IPS DF 6.9 (cell line): ENCODE results near the gene SMCHD1.

Experiments used
- DNase-seq: peaks from one replicate; pipeline ENCODE4 v3.0.0-alpha.2; 2013; ENCODE audit warnings: low read depth, low spot score
- H3K27ac ChIP-seq: one replicate; pipeline ENCODE4 v1.5.1; 2013; ENCODE audit warnings: low read length, control low read depth
- H3K27me3 ChIP-seq: 2 replicates; pipeline ENCODE4 v1.6.1; 2013; ENCODE audit warnings: mild to moderate bottlenecking, low read length; ENCODE audit not compliant: control insufficient read depth, insufficient read depth
- H3K36me3 ChIP-seq: 2 replicates; pipeline ENCODE4 v1.6.1; 2013; ENCODE audit warnings: low read length; ENCODE audit not compliant: control insufficient read depth, insufficient read depth
- H3K4me1 ChIP-seq: 2 replicates; pipeline ENCODE4 v1.6.1; 2013; ENCODE audit warnings: low read length; ENCODE audit not compliant: control insufficient read depth, insufficient read depth
- H3K4me3 ChIP-seq: 2 replicates; pipeline ENCODE4 v1.5.1; 2013; ENCODE audit warnings: mild to moderate bottlenecking, low read length
- H3K9me3 ChIP-seq: 2 replicates; pipeline ENCODE4 v1.6.1; 2013; ENCODE audit warnings: low read length, inconsistent platforms; ENCODE audit not compliant: control insufficient read depth, insufficient read depth
- WGBS: extraction: QIAGEN DNeasy Blood & Tissue Kit; methylation state at CpG from one replicate; pipeline ENCODE4 v1.1.7; 2013; ENCODE audit warnings: mixed read lengths, missing lambda C conversion rate; ENCODE audit not compliant: insufficient read length, insufficient coverage; 5-methylcytosine and 5-hydroxymethylcytosine counted together

Gene SMCHD1

GRCh38 chr18:2758309-2758708 lies 102.8 kb downstream of the SMCHD1 start:
- Histone ChIP-seq H3K27ac (no peak overlapping the region), H3K9me3 (no peaks in the 10 kb centered on the region), H3K4me1 (no peaks in the 10 kb centered on the region), H3K4me3 (no peak overlapping the region), H3K27me3 (no peaks in the 10 kb centered on the region), H3K36me3 (no peaks in the 10 kb centered on the region)
- DNase-seq, result no peak
- WGBS, result no CpG with 5 or more reads among the region's 1 CpG

- no CpG with 5 or more reads among the region's 2 CpGs for WGBS
- Histone ChIP-seq H3K9me3 (no peaks in the 10 kb centered on the region), H3K4me3 (no peak overlapping the region), H3K4me1 (no peaks in the 10 kb centered on the region), H3K27me3 (no peaks in the 10 kb centered on the region), H3K36me3 (no peaks in the 10 kb centered on the region), H3K27ac (no peak overlapping the region)
- DNase-seq, result no peak
These were observed 119.1 kb downstream of the SMCHD1 start for GRCh38 chr18:2774669-2775068.

DNA sequence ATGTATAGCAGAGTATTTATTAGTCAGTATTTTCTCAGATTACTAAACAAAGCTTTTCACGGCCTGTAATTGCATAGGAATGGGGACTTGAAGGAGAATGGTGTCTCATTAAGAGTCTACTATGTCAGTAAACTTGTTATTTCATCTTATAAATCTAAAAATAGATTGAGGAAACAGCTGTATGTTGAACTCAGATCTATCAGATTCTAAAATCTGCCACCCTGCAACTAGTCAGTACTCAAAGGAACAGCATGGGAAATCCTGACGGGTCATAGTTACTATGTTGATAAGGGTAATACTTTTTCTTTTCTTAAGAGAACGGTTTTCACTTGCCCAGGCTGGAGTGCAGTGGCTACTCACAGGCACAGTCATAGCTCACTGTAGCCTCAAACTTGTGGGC lies 121.1 kb downstream of the SMCHD1 start:
- H3K27ac ChIP-seq, result no peak overlapping the region
- H3K36me3 ChIP-seq, result no peaks in the 10 kb centered on the region
- H3K4me1 ChIP-seq, result no peaks in the 10 kb centered on the region
- DNase-seq, result no peak
- H3K27me3 ChIP-seq, result no peaks in the 10 kb centered on the region
- no peaks in the 10 kb centered on the region for H3K9me3 ChIP-seq
- H3K4me3 ChIP-seq, result no peak overlapping the region
- no CpG with 5 or more reads among the region's 3 CpGs for WGBS

DNA sequence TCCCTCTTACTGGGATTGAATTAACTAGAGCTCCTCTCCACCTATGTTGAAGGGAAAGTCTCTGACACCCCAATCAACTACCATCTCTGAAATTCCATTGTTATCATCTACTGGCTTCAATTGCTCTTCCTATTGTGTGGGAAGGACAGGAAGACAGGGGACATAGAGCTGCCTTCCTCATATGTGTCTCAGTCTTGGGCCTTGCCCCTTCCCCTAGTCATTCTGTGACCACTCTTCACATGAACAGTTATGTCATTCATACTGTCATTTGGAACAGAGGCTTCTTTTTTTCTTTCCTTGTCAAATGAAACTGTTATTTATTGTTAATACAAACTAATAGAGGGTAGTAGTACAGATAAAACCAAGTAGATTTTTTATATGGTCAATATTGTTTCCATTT lies 121.7 kb downstream of the SMCHD1 start:
- H3K27ac ChIP-seq, result no peak overlapping the region
- no peaks in the 10 kb centered on the region for H3K9me3 ChIP-seq
- H3K4me1 ChIP-seq, result no peaks in the 10 kb centered on the region
- H3K4me3 ChIP-seq, result no peak overlapping the region
- H3K27me3 ChIP-seq, result no peaks in the 10 kb centered on the region
- no peaks in the 10 kb centered on the region for H3K36me3 ChIP-seq
- DNase-seq, result no peak

DNA sequence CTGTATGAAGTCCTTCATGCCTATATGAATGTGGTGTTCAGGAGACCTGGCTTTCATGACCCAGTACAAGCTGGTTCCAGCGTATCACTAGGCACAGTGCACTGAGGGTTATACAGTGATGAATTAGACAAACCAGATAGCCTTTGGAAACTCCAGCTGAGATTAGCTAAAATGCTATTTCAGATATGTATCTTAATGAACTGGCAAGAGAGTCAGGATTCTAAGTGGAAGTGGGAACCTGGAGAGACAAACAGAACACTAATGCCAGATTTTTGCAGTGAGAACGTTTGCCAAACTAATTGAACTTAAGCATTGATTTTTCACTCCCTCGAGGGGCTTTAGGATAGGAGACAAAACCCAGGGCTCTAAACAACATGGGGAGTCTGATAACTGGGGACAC lies 125.2 kb downstream of the SMCHD1 start:
- Histone ChIP-seq H3K27ac (no peak overlapping the region), H3K36me3 (no peaks in the 10 kb centered on the region), H3K4me3 (no peak overlapping the region), H3K4me1 (no peaks in the 10 kb centered on the region), H3K9me3 (no peaks in the 10 kb centered on the region), H3K27me3 (no peaks in the 10 kb centered on the region)
- WGBS, result no CpG with 5 or more reads among the region's 3 CpGs
- no peak for DNase-seq

GRCh38 chr18:2787225-2787624 lies 131.7 kb downstream of the SMCHD1 start:
- H3K27me3 ChIP-seq, result no peaks in the 10 kb centered on the region
- no peak overlapping the region for H3K4me3 ChIP-seq
- no peak overlapping the region for H3K27ac ChIP-seq
- H3K36me3 ChIP-seq, result no peaks in the 10 kb centered on the region; the same call in 1 of the 2 replicates
- H3K9me3 ChIP-seq, result no peaks in the 10 kb centered on the region
- H3K4me1 ChIP-seq, result no peaks in the 10 kb centered on the region
- DNase-seq, result no peak

DNA sequence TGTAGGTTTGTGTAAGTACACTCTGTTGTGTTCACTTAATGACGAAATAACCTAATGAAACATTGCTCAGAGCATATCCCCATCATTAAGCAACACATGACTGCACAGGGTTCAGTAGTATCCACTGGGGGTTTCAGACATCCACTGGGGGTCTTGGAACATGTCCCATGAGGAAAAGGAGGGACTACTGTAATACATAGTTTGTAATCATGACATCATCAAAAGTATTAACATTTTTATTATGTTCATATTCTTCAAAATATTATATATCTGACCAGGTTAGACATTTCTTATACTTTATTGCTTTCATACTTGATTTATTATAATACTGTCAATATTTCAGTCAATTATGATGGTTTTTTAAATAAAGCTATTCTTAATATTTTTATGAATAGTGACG lies 136.9 kb downstream of the SMCHD1 start:
- Histone ChIP-seq H3K27me3 (no peaks in the 10 kb centered on the region), H3K4me3 (no peak overlapping the region), H3K4me1 (no peaks in the 10 kb centered on the region), H3K9me3 (no peaks in the 10 kb centered on the region), H3K36me3 (no peaks in the 10 kb centered on the region; the same call in 1 of the 2 replicates), H3K27ac (no peak overlapping the region)
- no CpG with 5 or more reads among the region's 2 CpGs for WGBS
- DNase-seq, result no peak

DNA sequence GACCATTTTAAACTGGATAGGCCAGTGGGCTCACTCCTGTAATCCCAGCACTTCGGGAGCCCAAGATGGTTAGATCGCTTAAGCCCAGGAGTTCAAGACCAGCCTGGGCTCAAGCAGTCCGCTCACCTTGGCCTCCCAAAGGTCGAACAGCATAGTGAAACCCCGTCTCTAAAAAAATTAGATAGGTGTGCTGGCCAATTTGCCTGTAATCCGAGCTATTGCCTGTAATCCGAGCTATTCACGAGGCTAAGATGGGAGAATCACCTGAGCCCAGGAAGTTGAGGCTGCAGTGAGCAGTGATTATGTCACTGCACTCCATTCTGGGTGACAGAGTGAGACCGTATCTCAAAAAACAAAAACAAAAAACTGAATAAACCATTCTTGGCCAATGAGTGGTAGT lies 138.6 kb downstream of the SMCHD1 start:
- WGBS, result no CpG with 5 or more reads among the region's 9 CpGs
- DNase-seq, result no peak
- no peaks in the 10 kb centered on the region for H3K27me3 ChIP-seq
- H3K27ac ChIP-seq, result no peak overlapping the region
- no peaks in the 10 kb centered on the region for H3K9me3 ChIP-seq
- H3K4me1 ChIP-seq, result no peaks in the 10 kb centered on the region
- no peaks in the 10 kb centered on the region; the same call in 1 of the 2 replicates for H3K36me3 ChIP-seq
- H3K4me3 ChIP-seq, result no peak overlapping the region

- peaks cover 3% of the 10 kb centered on the region; the same call in 1 of the 2 replicates for H3K36me3 ChIP-seq
- no peaks in the 10 kb centered on the region for H3K27me3 ChIP-seq
- H3K27ac ChIP-seq, result no peak overlapping the region
- WGBS, result no CpG with 5 or more reads among the region's 1 CpG
- H3K4me1 ChIP-seq, result no peaks in the 10 kb centered on the region
- no peak overlapping the region for H3K4me3 ChIP-seq
- H3K9me3 ChIP-seq, result no peaks in the 10 kb centered on the region
- DNase-seq, result no peak
These were observed 142.4 kb downstream of the SMCHD1 start for GRCh38 chr18:2797951-2798350.

GRCh38 chr18:2799369-2799768 lies 143.8 kb downstream of the SMCHD1 start:
- no peaks in the 10 kb centered on the region for H3K9me3 ChIP-seq
- H3K36me3 ChIP-seq, result peaks cover 3% of the 10 kb centered on the region; the same call in 1 of the 2 replicates
- no peak overlapping the region for H3K4me3 ChIP-seq
- DNase-seq, result no peak
- H3K27ac ChIP-seq, result no peak overlapping the region
- no peaks in the 10 kb centered on the region for H3K27me3 ChIP-seq
- no peaks in the 10 kb centered on the region for H3K4me1 ChIP-seq
- WGBS, result no CpG with 5 or more reads among the region's 2 CpGs

- no CpG with 5 or more reads among the region's 8 CpGs for WGBS
These were observed 150.7 kb downstream of the SMCHD1 start for GRCh38 chr18:2805970-2806943.

More at GRCh38 chr18:2805970-2806943, 150.7 kb downstream of the SMCHD1 start:
- H3K9me3 ChIP-seq, result no peaks in the 10 kb centered on the region
- H3K27ac ChIP-seq, result no peak overlapping the region
- no peaks in the 10 kb centered on the region for H3K27me3 ChIP-seq
- no peak for DNase-seq
- no peak overlapping the region for H3K4me3 ChIP-seq
- H3K4me1 ChIP-seq, result no peaks in the 10 kb centered on the region
- H3K36me3 ChIP-seq, result peaks cover 3% of the 10 kb centered on the region; the same call in 1 of the 2 replicates
